K562 (cell line): ENCODE data around the gene CFAP92. TPM values are rescaled to one million over a fixed set of nuclear protein-coding genes. Genes with fewer than 3 reads are reported as not detected.

Source experiments
- ATAC-seq: fragments of 200-7000 bp; cut with Tn5 transposase; 3 replicates; pipeline ENCODE4 v1.9.1; 2020; ENCODE audit warnings: moderate library complexity
- BruUV-seq: library from RNA; stranded (reverse); fragments of 400-500 nt; replicated peaks from 2 replicates; lab custom pipeline; 2021; lab: Mats Ljungman, UMichigan
- CTCF ChIA-PET: fragments of 300-600 bp; formaldehyde crosslinking; extraction: SDS; loops from one replicate; lab custom pipeline; 2021; ENCODE audit warnings: low intra/inter-chr PET ratio; lab: Yijun Ruan, JAX
- POLR2A ChIA-PET: fragments of 300-600, 350-650 bp; sonication (Branson Sonifier 250); formaldehyde crosslinking; extraction: SDS; loops from one replicate; lab custom pipeline; 2021; ENCODE audit warnings: antibody characterized with exemption, inconsistent platforms; lab: Yijun Ruan, JAX
- DNase-seq, 4 experiments: peaks; one replicate each; pipeline versions ENCODE4 v3.0.0 to v3.0.0-alpha.2; 2011 to 2018; ENCODE audit warnings: low spot score in 3 of 4, mixed read lengths in 3 of 4; ENCODE audit errors: extremely low read depth in 1 of 4
- FAIRE-seq: peaks from 2 replicates; lab custom pipeline; 2011; peaks lifted over from hg19 to GRCh38; lab: Jason Lieb, UNC
- H2AFZ ChIP-seq: 2 replicates; pipeline ENCODE4 v1.6.0; 2011; ENCODE audit warnings: low read depth, low read length, control low read depth, inconsistent platforms
- H3K27ac ChIP-seq: fragments of 200-600 bp; 3 replicates; pipeline ENCODE4 v1.8.0; 2011; ENCODE audit warnings: low read depth, mild to moderate bottlenecking, control low read depth, inconsistent platforms, low read length, moderate library complexity, mixed read lengths; ENCODE audit errors: extremely low read depth
- H3K27me3 ChIP-seq, 2 experiments: fragments of 300-600 bp in 1 of 2; 2 replicates in 1 of 2; 3 replicates in 1 of 2; pipeline versions ENCODE4 v1.6.0 to v1.8.0; 2011; ENCODE audit warnings: inconsistent platforms in 2 of 2, low read length in 2 of 2, mild to moderate bottlenecking in 1 of 2, mixed read lengths in 1 of 2, moderate library complexity in 1 of 2; ENCODE audit not compliant: control insufficient read depth in 2 of 2, insufficient read depth in 2 of 2
- H3K36me3 ChIP-seq: fragments of 300-600 bp; 3 replicates; pipeline ENCODE4 v1.8.0; 2011; ENCODE audit warnings: mild to moderate bottlenecking, low read length, inconsistent platforms; ENCODE audit not compliant: control insufficient read depth, insufficient read depth
- H3K4me1 ChIP-seq, 2 experiments: fragments of 200-600 bp in 1 of 2; replicated peaks in 1 of 2; 2 replicates in 1 of 2; 3 replicates in 1 of 2; pipeline versions ENCODE4 v1.5.1 to v1.8.0; 2011; ENCODE audit warnings: inconsistent platforms in 2 of 2, low read length in 2 of 2, mild to moderate bottlenecking in 1 of 2, mixed read lengths in 1 of 2, moderate library complexity in 1 of 2; ENCODE audit not compliant: control insufficient read depth in 2 of 2, insufficient read depth in 2 of 2
- H3K4me2 ChIP-seq: 2 replicates; pipeline ENCODE4 v1.6.1; 2011; ENCODE audit warnings: low read length, control low read depth, inconsistent platforms, mixed read lengths; ENCODE audit not compliant: insufficient read depth
- H3K4me3 ChIP-seq: fragments of 200-600 bp; sonication (generic), shearing (Covaris generic); 2 replicates; pipeline ENCODE4 v1.5.1; 2016; ENCODE audit warnings: control low read depth, inconsistent platforms
- H3K79me2 ChIP-seq: fragments of 200-600 bp; 3 replicates; pipeline ENCODE4 v1.8.0; 2011; ENCODE audit warnings: low read length, inconsistent platforms; ENCODE audit not compliant: control insufficient read depth, insufficient read depth
- H3K9ac ChIP-seq, 2 experiments: 2 replicates each; pipeline versions ENCODE4 v1.6.0 to v1.6.1; 2011; ENCODE audit warnings: low read depth in 2 of 2, low read length in 2 of 2, control low read depth in 1 of 2, inconsistent platforms in 1 of 2, mild to moderate bottlenecking in 1 of 2, mixed read lengths in 1 of 2; ENCODE audit not compliant: insufficient read depth in 1 of 2
- H3K9me1 ChIP-seq: one replicate; pipeline ENCODE4 v1.6.0; 2011; ENCODE audit warnings: inconsistent platforms, mild to moderate bottlenecking, low read length, moderate library complexity; ENCODE audit not compliant: control insufficient read depth, insufficient read depth
- H3K9me3 ChIP-seq: replicated peaks from 2 replicates; pipeline ENCODE4 v1.5.1; 2011; ENCODE audit warnings: low read depth, low read length, inconsistent platforms; ENCODE audit not compliant: control insufficient read depth, insufficient read depth
- H4K20me1 ChIP-seq: replicated peaks from 2 replicates; pipeline ENCODE4 v1.6.1; 2011; ENCODE audit warnings: low read length, inconsistent platforms, mixed read lengths; ENCODE audit not compliant: control insufficient read depth, insufficient read depth
- HNRNPL ChIP-seq: fragments of 200-400 bp; formaldehyde crosslinking; IDR thresholded peaks from 2 replicates; pipeline ENCODE4 v1.6.1; 2017; ENCODE audit warnings: low read depth, mild to moderate bottlenecking, low read length
- PHB2 ChIP-seq: fragments of 450-650 bp; IDR thresholded peaks from 2 replicates; pipeline ENCODE4 v1.6.1; 2017; ENCODE audit warnings: low read depth
- RAD51 ChIP-seq: fragments of 450-650 bp; IDR thresholded peaks from 2 replicates; pipeline ENCODE4 v1.7.1; 2016; ENCODE audit warnings: low read depth, mild to moderate bottlenecking, borderline replicate concordance
- SRF ChIP-seq, 2 experiments: fragments of 250-450, 450-650 bp in 1 of 2; sonication (Bioruptor Pico) in 1 of 2; sonication (generic) in 1 of 2; formaldehyde crosslinking; IDR thresholded peaks; 2 replicates each; pipeline versions ENCODE4 v1.5.0 to v1.5.1; 2020 to 2022; ENCODE audit warnings: mild to moderate bottlenecking in 1 of 2, missing genetic modification reagents in 1 of 2
- THRA ChIP-seq: fragments of 450-650 bp; IDR thresholded peaks from 2 replicates; pipeline ENCODE4 v1.6.1; 2017; ENCODE audit warnings: mild to moderate bottlenecking, moderate library complexity
- ZFP91 ChIP-seq: sonication (generic); formaldehyde crosslinking; IDR thresholded peaks from 2 replicates; pipeline ENCODE4 v1.8.0; 2022; ENCODE audit warnings: mild to moderate bottlenecking, missing genetic modification reagents
- ZNF408 ChIP-seq: fragments of 250-450 bp; sonication (Bioruptor Pico); IDR thresholded peaks from 2 replicates; pipeline ENCODE4 v1.4.0; 2020; ENCODE audit warnings: low read depth, mild to moderate bottlenecking, moderate library complexity
- ZNF699 ChIP-seq: fragments of 250-450 bp; sonication (Bioruptor Pico); IDR thresholded peaks from 2 replicates; pipeline ENCODE4 v1.8.0; 2021; ENCODE audit warnings: mild to moderate bottlenecking, moderate library complexity; ENCODE audit not compliant: insufficient replicate concordance
- WGBS: fragments of 100-300 bp; shearing (Covaris generic); methylation state at CpG from one replicate; pipeline ENCODE4 v1.1.6; 2016; ENCODE audit warnings: low coverage, mixed read lengths; ENCODE audit not compliant: insufficient coverage; ENCODE audit errors: missing lambda C conversion rate; 5-methylcytosine and 5-hydroxymethylcytosine counted together
- in situ Hi-C: fragments of 300-500 bp; cut with MboI; formaldehyde crosslinking; loops from 4 replicates; pipeline ENCODE4 v1.15.0; 2018; ENCODE audit warnings: inconsistent platforms, mixed read lengths
- intact Hi-C: fragments of 100-400 bp; cut with micrococcal nuclease; formaldehyde crosslinking; loops from 2 replicates; pipeline ENCODE4 v1.14.2; 2022
- polyA plus RNA-seq, 8 experiments: library from polyadenylated mRNA; depleted of rRNA in 4 of 8; stranded (reverse) in 5 of 8; unstranded in 3 of 8; fragments of >200 nt; fragmentation: Nextera tagmentation in 2 of 8; fragmentation: Illumina TruSeq in 1 of 8; extraction: Ambion mirVana in 2 of 8; extraction: Trizol in 1 of 8; gene quantifications; 2 replicates each; pipeline versions ENCODE4 v1.2.1 to v1.2.3, GENCODE V29; 2011 to 2014; ENCODE audit warnings: inconsistent platforms in 1 of 8, missing spikeins in 1 of 8
- total RNA-seq, 7 experiments: library from RNA; depleted of rRNA in 6 of 7; stranded (reverse); fragments of >200 nt in 6 of 7; fragmentation: Illumina TruSeq in 2 of 7; extraction: Trizol in 2 of 7; gene quantifications; 2 replicates each; pipeline versions ENCODE4 v1.2.1 to v1.2.3, GENCODE V29; 2011 to 2021; ENCODE audit warnings: low replicate concordance in 1 of 7
- TF ChIP-seq, protein P1 (sequence below): fragments of 450-650 bp; formaldehyde crosslinking; IDR thresholded peaks from 2 replicates; pipeline ENCODE4 v1.4.0; 2020; ENCODE audit warnings: mild to moderate bottlenecking, mixed read lengths
- TF ChIP-seq, protein P2 (sequence below): fragments of 250-450 bp; sonication (Bioruptor Pico); IDR thresholded peaks from 2 replicates; pipeline ENCODE4 v1.8.0; 2021; ENCODE audit warnings: moderate library complexity, mild to moderate bottlenecking, inconsistent platforms
- TF ChIP-seq, protein P3 (sequence below): IDR thresholded peaks from 2 replicates; pipeline ENCODE4 v1.6.1; 2011; ENCODE audit warnings: borderline replicate concordance, low read depth, mild to moderate bottlenecking, moderate library complexity, low read length; ENCODE audit not compliant: insufficient read depth, poor library complexity, severe bottlenecking

CFAP92 gene
- total and polyA plus RNA-seq, 9 of the 15 experiments (the other 6 are each of a cell fraction or from before 2014, with no cell fraction given): 0.06 to 0.62 (median 0.36) TPM

DNA sequence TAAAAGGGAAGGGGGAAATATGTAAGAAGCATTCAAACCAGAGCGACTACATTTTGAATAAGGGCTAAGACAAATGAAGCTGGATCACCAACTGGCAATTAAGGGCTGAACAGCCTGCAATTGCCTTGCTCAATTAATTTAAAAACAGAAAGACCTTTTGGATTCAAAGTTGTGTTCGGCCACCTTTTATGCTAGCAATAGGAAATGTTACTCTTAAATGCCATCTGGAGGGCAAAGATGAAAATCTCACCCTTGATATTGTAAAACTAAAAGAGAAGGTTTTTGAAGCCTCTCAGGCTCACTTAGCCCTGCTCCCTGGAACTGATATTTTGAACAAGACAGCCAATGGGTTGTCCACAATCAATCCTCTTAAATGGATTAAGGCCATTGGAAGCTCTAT is 70.3 kb downstream of the CFAP92 start:
- H3K4me3 ChIP-seq: no peak overlapping the region
- whole genome bisulfite sequencing: 58% methylated on average over 2 of the region's 2 CpGs
- H3K9me3 ChIP-seq: peaks cover 2% of the 10 kb centered on the region
- intact Hi-C loops (no loop called here), in situ Hi-C loops (no loop called here)
- no peaks in the 10 kb centered on the region for H3K36me3 ChIP-seq
- H3K27me3 ChIP-seq: no peaks in the 10 kb centered on the region
- H3K4me2 ChIP-seq: no peak overlapping the region
- BruUV-seq: no TSS peak
- no peak for DNase-seq
- FAIRE-seq: no peak
- no peaks in the 10 kb centered on the region for H3K79me2 ChIP-seq
- no peak overlapping the region for H3K9ac ChIP-seq
- ChIA-PET CTCF (no interaction called here), POLR2A (no interaction called here)
- no peak overlapping the region for H2AFZ ChIP-seq
- no peaks in the 10 kb centered on the region for H4K20me1 ChIP-seq
- no peak for ATAC-seq
- H3K4me1 ChIP-seq: no peaks in the 10 kb centered on the region
- no peaks in the 10 kb centered on the region for H3K9me1 ChIP-seq
- no peak overlapping the region for H3K27ac ChIP-seq
- TF ChIP-seq, protein P1, sequence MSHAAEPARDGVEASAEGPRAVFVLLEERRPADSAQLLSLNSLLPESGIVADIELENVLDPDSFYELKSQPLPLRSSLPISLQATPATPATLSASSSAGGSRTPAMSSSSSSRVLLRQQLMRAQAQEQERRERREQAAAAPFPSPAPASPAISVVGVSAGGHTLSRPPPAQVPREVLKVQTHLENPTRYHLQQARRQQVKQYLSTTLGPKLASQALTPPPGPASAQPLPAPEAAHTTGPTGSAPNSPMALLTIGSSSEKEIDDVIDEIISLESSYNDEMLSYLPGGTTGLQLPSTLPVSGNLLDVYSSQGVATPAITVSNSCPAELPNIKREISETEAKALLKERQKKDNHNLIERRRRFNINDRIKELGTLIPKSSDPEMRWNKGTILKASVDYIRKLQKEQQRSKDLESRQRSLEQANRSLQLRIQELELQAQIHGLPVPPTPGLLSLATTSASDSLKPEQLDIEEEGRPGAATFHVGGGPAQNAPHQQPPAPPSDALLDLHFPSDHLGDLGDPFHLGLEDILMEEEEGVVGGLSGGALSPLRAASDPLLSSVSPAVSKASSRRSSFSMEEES (CRISPR knock-in tag): no peak
- TF ChIP-seq THRA (no peak), HNRNPL (no peak), SRF (CRISPR knock-in tag; IDR thresholded peaks at IDR 0.05) (no peak), ZNF699 (CRISPR knock-in tag) (no peak), PHB2 (no peak), ZFP91 (no peak), ZNF408 (CRISPR knock-in tag) (no peak), RAD51 (no peak)
- TF ChIP-seq, protein P2, sequence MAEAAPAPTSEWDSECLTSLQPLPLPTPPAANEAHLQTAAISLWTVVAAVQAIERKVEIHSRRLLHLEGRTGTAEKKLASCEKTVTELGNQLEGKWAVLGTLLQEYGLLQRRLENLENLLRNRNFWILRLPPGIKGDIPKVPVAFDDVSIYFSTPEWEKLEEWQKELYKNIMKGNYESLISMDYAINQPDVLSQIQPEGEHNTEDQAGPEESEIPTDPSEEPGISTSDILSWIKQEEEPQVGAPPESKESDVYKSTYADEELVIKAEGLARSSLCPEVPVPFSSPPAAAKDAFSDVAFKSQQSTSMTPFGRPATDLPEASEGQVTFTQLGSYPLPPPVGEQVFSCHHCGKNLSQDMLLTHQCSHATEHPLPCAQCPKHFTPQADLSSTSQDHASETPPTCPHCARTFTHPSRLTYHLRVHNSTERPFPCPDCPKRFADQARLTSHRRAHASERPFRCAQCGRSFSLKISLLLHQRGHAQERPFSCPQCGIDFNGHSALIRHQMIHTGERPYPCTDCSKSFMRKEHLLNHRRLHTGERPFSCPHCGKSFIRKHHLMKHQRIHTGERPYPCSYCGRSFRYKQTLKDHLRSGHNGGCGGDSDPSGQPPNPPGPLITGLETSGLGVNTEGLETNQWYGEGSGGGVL (CRISPR knock-in tag): no peak
- TF ChIP-seq, protein P3, sequence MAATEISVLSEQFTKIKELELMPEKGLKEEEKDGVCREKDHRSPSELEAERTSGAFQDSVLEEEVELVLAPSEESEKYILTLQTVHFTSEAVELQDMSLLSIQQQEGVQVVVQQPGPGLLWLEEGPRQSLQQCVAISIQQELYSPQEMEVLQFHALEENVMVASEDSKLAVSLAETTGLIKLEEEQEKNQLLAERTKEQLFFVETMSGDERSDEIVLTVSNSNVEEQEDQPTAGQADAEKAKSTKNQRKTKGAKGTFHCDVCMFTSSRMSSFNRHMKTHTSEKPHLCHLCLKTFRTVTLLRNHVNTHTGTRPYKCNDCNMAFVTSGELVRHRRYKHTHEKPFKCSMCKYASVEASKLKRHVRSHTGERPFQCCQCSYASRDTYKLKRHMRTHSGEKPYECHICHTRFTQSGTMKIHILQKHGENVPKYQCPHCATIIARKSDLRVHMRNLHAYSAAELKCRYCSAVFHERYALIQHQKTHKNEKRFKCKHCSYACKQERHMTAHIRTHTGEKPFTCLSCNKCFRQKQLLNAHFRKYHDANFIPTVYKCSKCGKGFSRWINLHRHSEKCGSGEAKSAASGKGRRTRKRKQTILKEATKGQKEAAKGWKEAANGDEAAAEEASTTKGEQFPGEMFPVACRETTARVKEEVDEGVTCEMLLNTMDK: no peak
